Esophagus muscularis mucosa (tissue), 3 donors: Measurements from ENCODE around the gene PKD1L1.

ENCODE experiments used
- POLR2AphosphoS5 ChIP-seq, 2 donors: sonication (generic); formaldehyde crosslinking; IDR thresholded peaks; one replicate each; pipeline ENCODE4 v1.6.1; 2017; ENCODE audit warnings: antibody characterized with exemption in 2 of 2
- TF ChIP-seq, protein P1 (sequence below), 3 experiments: fragments of 200-600 bp in 2 of 3; fragments of 450-650 bp in 1 of 3; sonication (generic) in 2 of 3; IDR thresholded peaks; one replicate each; pipeline ENCODE4 v1.5.1; 2017 to 2019; ENCODE audit warnings: antibody characterized with exemption in 3 of 3, mild to moderate bottlenecking in 2 of 3, moderate library complexity in 1 of 3

DNA sequence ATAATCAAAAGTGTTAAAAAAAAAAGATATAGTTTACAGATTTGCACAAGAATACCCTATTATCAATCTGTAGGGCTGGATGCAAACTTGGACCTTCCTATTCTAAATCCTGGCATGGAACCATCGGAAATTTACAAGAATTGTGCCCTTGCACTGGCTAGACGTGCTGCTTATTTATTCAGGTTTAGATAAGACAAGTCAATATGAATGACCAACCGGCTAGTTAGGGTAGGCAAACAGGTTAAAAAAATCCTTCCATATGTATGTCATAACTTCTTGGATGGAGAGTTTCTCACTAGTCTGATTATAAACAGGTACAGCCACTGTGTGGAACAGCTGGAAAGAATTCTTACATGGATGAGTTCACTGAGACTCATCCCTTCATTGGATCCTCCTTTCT lies 41.4 kb downstream of the PKD1L1 start:
- TF ChIP-seq, protein P1, sequence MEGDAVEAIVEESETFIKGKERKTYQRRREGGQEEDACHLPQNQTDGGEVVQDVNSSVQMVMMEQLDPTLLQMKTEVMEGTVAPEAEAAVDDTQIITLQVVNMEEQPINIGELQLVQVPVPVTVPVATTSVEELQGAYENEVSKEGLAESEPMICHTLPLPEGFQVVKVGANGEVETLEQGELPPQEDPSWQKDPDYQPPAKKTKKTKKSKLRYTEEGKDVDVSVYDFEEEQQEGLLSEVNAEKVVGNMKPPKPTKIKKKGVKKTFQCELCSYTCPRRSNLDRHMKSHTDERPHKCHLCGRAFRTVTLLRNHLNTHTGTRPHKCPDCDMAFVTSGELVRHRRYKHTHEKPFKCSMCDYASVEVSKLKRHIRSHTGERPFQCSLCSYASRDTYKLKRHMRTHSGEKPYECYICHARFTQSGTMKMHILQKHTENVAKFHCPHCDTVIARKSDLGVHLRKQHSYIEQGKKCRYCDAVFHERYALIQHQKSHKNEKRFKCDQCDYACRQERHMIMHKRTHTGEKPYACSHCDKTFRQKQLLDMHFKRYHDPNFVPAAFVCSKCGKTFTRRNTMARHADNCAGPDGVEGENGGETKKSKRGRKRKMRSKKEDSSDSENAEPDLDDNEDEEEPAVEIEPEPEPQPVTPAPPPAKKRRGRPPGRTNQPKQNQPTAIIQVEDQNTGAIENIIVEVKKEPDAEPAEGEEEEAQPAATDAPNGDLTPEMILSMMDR (IDR thresholded peaks at IDR 0.05), result no peak
- TF ChIP-seq POLR2AphosphoS5 (IDR thresholded peaks at IDR 0.05), result no peak
